Sciatic nerve (tissue), 2 donors: Measurements from ENCODE around the gene FKRP. TPM values are rescaled to one million over a fixed set of nuclear protein-coding genes. Genes with fewer than 3 reads are reported as not detected.
"Not testable (repeated sequence)": the region's sequence is repeated elsewhere in the genome, so short reads cannot be mapped to it uniquely, and the experiment has no call there.

ENCODE experiments used
- ATAC-seq: fragments of 200-7000 bp; cut with Tn5 transposase; one replicate; pipeline ENCODE4 v1.9.1; 2020; ENCODE audit warnings: mild to moderate bottlenecking, moderate library complexity
- DNase-seq: peaks from one replicate; pipeline ENCODE4 v3.0.0-alpha.2; 2020; ENCODE audit warnings: low spot score
- intact Hi-C: fragments of 100-400 bp; cut with DNase I; formaldehyde crosslinking; loops from one replicate; pipeline ENCODE4 v1.14.2; 2022
- total RNA-seq: library from RNA; stranded (reverse); fragmentation: NEBNext Ultra II Directional; extraction: Animal tissue kit (Norgen Biotek cat#: 25700); gene quantifications from one replicate; pipeline ENCODE4 v1.2.1, GENCODE V29; 2021
- donor health status: DM: no; HTN: no; CAD: no.
- donor health status: DM: no; HTN: no; CAD: no.

The FKRP gene
- total RNA-seq, 1 donor from 2014 or later, result 25.2 TPM

GRCh38 chr19:46776927-46777911, 31.4 kb downstream of the FKRP start:
- ATAC-seq (no peak), DNase-seq (no peak)
- intact Hi-C loops, result no loop called here

- ATAC-seq, intact Hi-C loops: not testable (repeated sequence)
Observed at GRCh38 chr19:46777956-46778645, 32.2 kb downstream of the FKRP start.

GRCh38 chr19:46782355-46783019, 36.6 kb downstream of the FKRP start:
- ATAC-seq (no peak), DNase-seq (no peak)
- intact Hi-C loops, result no loop called here

More at GRCh38 chr19:46777956-46778645, 32.2 kb downstream of the FKRP start:
- not testable (repeated sequence) for DNase-seq

GRCh38 chr19:46783670-46784069, 37.8 kb downstream of the FKRP start:
- no peak for ATAC-seq
- DNase-seq, result no peak
- intact Hi-C loops, result no loop called here

GRCh38 chr19:46784262-46785053, 38.6 kb downstream of the FKRP start:
- ATAC-seq (peak; percentile 52), DNase-seq (peak; percentile 80)
- intact Hi-C loops, result no loop called here

- intact Hi-C loops, result no loop called here
- ATAC-seq (no peak), DNase-seq (no peak)
Observed at GRCh38 chr19:46785054-46785979, 39.5 kb downstream of the FKRP start.

- intact Hi-C loops, result no loop called here
- DNase-seq (no peak), ATAC-seq (no peak)
Observed at GRCh38 chr19:46785980-46786235, 40.1 kb downstream of the FKRP start.

GRCh38 chr19:46786236-46787039, 40.6 kb downstream of the FKRP start:
- peak; percentile 77 for DNase-seq
- peak; percentile 58 for ATAC-seq
- intact Hi-C loops, result no loop called here

GRCh38 chr19:46787040-46787330, 41.1 kb downstream of the FKRP start:
- ATAC-seq, result no peak
- intact Hi-C loops, result no loop called here
- DNase-seq, result no peak

GRCh38 chr19:46787331-46788261, 41.7 kb downstream of the FKRP start:
- intact Hi-C loops, result no loop called here
- peak; percentile 37 for ATAC-seq
- DNase-seq, result peak; percentile 83

GRCh38 chr19:46788262-46788967, 42.6 kb downstream of the FKRP start, which contains the start of gene SLC1A5:
Gene SLC1A5 (minus strand): TSS chr19:46788594. CDS start chr19:46787965, 629 bp downstream.
- DNase-seq (peak; percentile 99), ATAC-seq (peak; percentile 95)
- intact Hi-C loops, result no loop called here

GRCh38 chr19:46788968-46789338, 43.1 kb downstream of the FKRP start:
- intact Hi-C loops, result no loop called here

GRCh38 chr19:46789371-46789770, 43.5 kb downstream of the FKRP start:
- intact Hi-C loops, result no loop called here
- ATAC-seq, result no peak
- no peak for DNase-seq

More at GRCh38 chr19:46788968-46789338, 43.1 kb downstream of the FKRP start:
- no peak for ATAC-seq
- no peak for DNase-seq

- intact Hi-C loops, result no loop called here
- ATAC-seq (no peak), DNase-seq (no peak)
Observed at GRCh38 chr19:46791944-46792343, 46.1 kb downstream of the FKRP start.

GRCh38 chr19:46797881-46798280, 52.0 kb downstream of the FKRP start:
- intact Hi-C loops, result no loop called here
- DNase-seq (no peak), ATAC-seq (no peak)

GRCh38 chr19:46798713-46799112, 52.9 kb downstream of the FKRP start:
- intact Hi-C loops, result no loop called here
- DNase-seq, result no peak
- no peak for ATAC-seq
